ENCODE results near the gene CEACAM21.

- TF ChIP-seq TAF1 (IDR thresholded peaks at IDR 0.05; ENCODE audit: borderline replicate concordance, low read depth, low read length) (no peak), POLR2A (IDR thresholded peaks at IDR 0.05; ENCODE audit: low read depth, low read length) (no peak), POLR2AphosphoS5 (IDR thresholded peaks at IDR 0.05; ENCODE audit: low read depth, low read length) (no peak)
These were observed 11.9 kb downstream of the CEACAM21 start for GRCh38 chr19:41587838-41588210.

Measured in GM12892 (cell line).